SJSA1 (cell line): ENCODE data around the gene ZNF224. TPM values are rescaled to one million over a fixed set of nuclear protein-coding genes. Genes with fewer than 3 reads are reported as not detected.

Experiments used
- total RNA-seq: library from RNA; depleted of rRNA; stranded (reverse); fragments of >200 nt; shearing (Covaris generic); gene quantifications from 2 replicates; pipeline ENCODE4 v1.2.3, GENCODE V29; 2014; rRNA removed

The ZNF224 gene
- total RNA-seq, 1 experiment from 2014 or later, result 10.8 TPM

Other genes starting within 250 kb of the ZNF224 start
- gene ZNF404, start 210.4 kb upstream of the ZNF224 start, total RNA-seq, result 1.1 and 1.5 TPM in 2 replicates
- 13.7 and 21.1 TPM in 2 replicates for gene ZNF45, start 159.1 kb upstream of the ZNF224 start, total RNA-seq
- gene ZNF221, start 143.1 kb upstream of the ZNF224 start, total RNA-seq, result 2.0 and 5.4 TPM in 2 replicates
- 6.1 and 11.2 TPM in 2 replicates for gene ZNF155, start 110.2 kb upstream of the ZNF224 start, total RNA-seq
- gene ZNF230, start 91.4 kb upstream of the ZNF224 start, total RNA-seq, result 4.3 and 9.7 TPM in 2 replicates
- 8.1 and 9.6 TPM in 2 replicates for gene ZNF222, start 69.0 kb upstream of the ZNF224 start, total RNA-seq
- gene ZNF223, start 42.3 kb upstream of the ZNF224 start, total RNA-seq, result 3.9 and 7.5 TPM in 2 replicates
- 2.9 and 3.1 TPM in 2 replicates for gene ZNF284, start 22.2 kb upstream of the ZNF224 start, total RNA-seq
- gene ZNF225, start 19.0 kb downstream of the ZNF224 start, total RNA-seq, result 2.8 and 4.2 TPM in 2 replicates
- gene ZNF234, start 47.2 kb downstream of the ZNF224 start, total RNA-seq, result 4.5 and 7.1 TPM in 2 replicates
- 15.4 and 20.5 TPM in 2 replicates for gene ZNF226, start 70.7 kb downstream of the ZNF224 start, total RNA-seq
- gene ZNF227, start 118.2 kb downstream of the ZNF224 start, total RNA-seq, result 5.6 and 15.1 TPM in 2 replicates
- gene ZNF233, start 165.5 kb downstream of the ZNF224 start, total RNA-seq, result 0.50 TPM in 1 of 2 replicates, not detected in the other
- 3.8 and 4.3 TPM in 2 replicates for gene ZNF235, start 210.7 kb downstream of the ZNF224 start, total RNA-seq